ENCODE measurements around the gene ZNF175.
A peak's percentile ranks its signal among the peaks of the same experiment; 100 is the strongest.

The ZNF175 gene

DNA sequence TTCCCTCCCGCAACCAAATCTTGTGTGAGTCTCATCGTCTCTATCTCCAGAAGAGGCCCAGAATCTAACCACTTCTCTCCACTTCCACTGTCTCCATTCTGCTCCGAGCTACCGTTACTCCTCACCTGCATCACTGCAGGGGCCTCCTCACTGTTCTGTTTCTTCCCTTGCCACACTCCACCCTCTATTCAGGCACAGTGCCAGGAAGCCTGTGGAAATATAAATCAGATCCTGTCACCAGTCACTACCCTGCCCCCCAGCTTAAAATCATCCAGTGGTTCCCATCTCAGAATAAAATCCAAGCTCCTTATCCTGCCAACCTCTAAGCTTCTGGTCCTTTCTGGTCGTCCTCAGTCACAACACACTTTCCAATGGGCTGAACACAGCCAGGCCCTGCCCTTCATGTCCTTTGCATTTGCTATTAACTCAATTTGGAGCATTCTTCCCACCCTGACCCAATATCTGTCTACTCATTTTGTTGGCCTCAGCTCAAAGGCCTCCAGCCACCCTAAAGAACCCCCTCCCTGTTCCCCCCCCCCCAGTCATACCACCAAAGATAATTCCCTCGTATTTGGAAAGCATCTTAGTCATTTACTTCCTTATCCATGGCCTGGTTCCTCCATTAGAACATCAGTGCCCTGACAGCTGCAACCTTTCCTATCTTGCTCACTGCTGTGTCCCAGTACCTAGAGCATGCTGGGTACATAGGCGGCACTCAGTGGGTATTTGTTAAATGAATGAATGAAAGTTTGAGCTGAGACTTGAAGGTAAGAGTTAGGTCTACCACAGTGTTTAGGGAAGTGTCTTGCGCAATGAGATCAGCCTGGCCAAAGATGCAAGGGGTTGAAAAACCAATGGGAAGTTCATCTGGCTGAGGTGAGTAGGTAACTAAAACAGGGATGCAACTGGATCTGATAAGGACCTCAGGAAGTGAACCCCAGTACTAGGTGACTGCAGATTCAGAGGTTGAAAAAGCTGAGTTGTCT, 24.4 kb downstream of the ZNF175 start:
- H3K36me3 ChIP-seq (ENCODE audit: control insufficient read depth, insufficient read depth, low read length) = no peaks in the 10 kb centered on the region
- peaks cover 2% of the 10 kb centered on the region for H3K4me1 ChIP-seq (ENCODE audit: control insufficient read depth, insufficient read depth, low read length)
- peak overlapping the region; percentile 72 for H3K4me3 ChIP-seq (ENCODE audit: low read depth, low read length)
- H3K9ac ChIP-seq (ENCODE audit: low read depth, low read length) = no peak overlapping the region
- H3K9me3 ChIP-seq (ENCODE audit: control insufficient read depth, insufficient read depth, low read length) = no peaks in the 10 kb centered on the region
- peaks cover 14% of the 10 kb centered on the region for H3K27me3 ChIP-seq (ENCODE audit: control insufficient read depth, insufficient read depth, low read length)

DNA sequence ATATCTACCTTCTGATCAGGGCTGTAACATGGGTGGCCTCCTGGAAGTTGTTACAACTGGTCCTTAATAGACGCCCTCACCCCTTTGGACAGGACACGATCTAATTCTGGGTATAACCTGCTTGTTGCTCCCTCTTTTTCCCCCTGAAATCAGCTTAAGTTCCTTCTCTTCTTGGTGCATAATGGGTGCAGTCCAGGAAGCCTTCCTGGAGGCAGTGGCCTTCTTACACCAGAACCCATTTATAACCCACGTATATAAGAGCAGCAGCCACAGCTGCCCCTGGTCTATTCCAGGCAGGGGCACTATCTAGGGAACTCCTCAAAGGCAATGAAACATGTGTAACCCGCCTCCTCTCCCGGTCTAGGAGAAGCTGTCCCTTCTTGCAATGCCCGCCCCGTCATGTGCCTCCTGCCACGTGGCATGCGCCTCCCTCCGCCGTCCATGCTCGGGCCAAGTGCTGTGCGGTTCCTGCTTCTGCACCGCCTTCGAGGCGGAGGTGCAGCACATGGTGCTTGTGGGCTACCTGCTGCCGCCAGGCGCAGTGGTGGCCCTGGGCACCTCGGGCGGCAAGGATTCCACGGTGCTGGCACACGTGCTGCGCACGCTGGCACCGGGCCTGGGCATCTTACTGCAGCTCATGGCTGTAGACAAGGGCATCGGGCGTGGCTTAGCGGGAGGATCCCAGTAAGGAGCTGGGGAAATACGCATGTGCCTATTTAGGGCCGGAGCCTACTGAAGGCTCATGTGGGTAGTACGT, 27.3 kb downstream of the ZNF175 start:
- H3K27me3 ChIP-seq (ENCODE audit: control insufficient read depth, insufficient read depth, low read length) = peaks cover 24% of the 10 kb centered on the region

DNA sequence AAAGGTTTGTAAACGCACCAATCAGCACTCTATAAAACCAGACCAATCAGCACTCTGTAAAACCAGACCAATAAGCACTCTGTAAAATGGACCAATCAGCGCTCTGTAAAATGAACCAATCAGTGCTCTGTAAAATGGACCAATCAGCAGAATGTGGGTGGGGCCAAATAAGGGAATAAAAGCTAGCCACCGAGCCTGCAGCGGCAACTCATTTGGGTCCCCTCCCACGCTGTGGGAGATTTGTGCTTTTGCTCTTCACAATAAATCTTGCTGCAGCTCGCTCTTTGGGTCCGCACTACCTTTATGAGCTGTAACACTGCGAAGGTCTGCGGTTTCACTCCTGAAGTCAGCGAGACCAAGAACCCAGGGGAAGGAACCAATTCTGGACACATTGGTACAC, 28.0 kb downstream of the ZNF175 start:
- Histone ChIP-seq H3K9ac (ENCODE audit: low read depth, low read length) (no peak overlapping the region), H3K4me1 (ENCODE audit: control insufficient read depth, insufficient read depth, low read length) (peaks cover 2% of the 10 kb centered on the region), H3K27me3 (ENCODE audit: control insufficient read depth, insufficient read depth, low read length) (peaks cover 24% of the 10 kb centered on the region), H3K4me3 (ENCODE audit: low read depth, low read length) (no peak overlapping the region), H3K36me3 (ENCODE audit: control insufficient read depth, insufficient read depth, low read length) (no peaks in the 10 kb centered on the region), H3K9me3 (ENCODE audit: control insufficient read depth, insufficient read depth, low read length) (no peaks in the 10 kb centered on the region)

More for the DNA sequence above, 27.3 kb downstream of the ZNF175 start:
- peaks cover 2% of the 10 kb centered on the region for H3K4me1 ChIP-seq (ENCODE audit: control insufficient read depth, insufficient read depth, low read length)
- no peaks in the 10 kb centered on the region for H3K36me3 ChIP-seq (ENCODE audit: control insufficient read depth, insufficient read depth, low read length)
- H3K9me3 ChIP-seq (ENCODE audit: control insufficient read depth, insufficient read depth, low read length) = no peaks in the 10 kb centered on the region
- no peak overlapping the region for H3K9ac ChIP-seq (ENCODE audit: low read depth, low read length)
- no peak overlapping the region for H3K4me3 ChIP-seq (ENCODE audit: low read depth, low read length)

DNA sequence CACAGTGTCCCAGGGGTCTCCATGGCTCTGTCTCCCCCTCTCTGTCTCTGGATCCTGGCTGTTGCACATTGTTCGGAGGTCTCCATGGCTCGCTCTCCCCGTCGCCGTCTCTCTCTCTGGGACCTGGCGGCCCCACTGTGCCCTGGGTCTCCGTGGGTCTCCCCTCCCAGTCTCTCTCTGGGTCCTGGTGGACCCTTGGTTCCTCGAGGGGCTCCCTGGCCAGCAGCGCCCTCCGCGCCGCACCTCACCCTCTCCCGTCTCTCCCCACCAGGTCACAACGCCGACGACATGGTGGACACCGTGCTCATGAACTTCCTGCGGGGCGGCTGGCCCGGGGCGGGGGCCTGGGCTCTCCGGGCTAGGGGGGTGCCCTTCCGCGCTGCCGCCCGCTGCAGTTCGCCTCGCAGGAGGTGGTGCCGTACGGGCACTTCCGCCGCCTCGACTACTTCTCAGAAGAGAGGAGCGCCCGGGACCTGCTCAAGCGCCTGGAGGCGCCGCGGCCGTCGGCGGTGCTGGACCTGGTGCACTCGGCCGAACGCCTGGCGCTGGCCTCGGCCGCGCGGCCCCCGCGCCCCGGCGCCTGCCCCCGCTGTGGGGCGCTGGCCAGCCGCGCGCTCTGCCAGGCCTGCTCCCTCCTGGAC, 30.0 kb downstream of the ZNF175 start:
- no peak overlapping the region for H3K9ac ChIP-seq (ENCODE audit: low read depth, low read length)
- no peak overlapping the region for H3K4me3 ChIP-seq (ENCODE audit: low read depth, low read length)
- H3K9me3 ChIP-seq (ENCODE audit: control insufficient read depth, insufficient read depth, low read length) = no peaks in the 10 kb centered on the region
- no peaks in the 10 kb centered on the region for H3K4me1 ChIP-seq (ENCODE audit: control insufficient read depth, insufficient read depth, low read length)
- no peaks in the 10 kb centered on the region for H3K36me3 ChIP-seq (ENCODE audit: control insufficient read depth, insufficient read depth, low read length)
- H3K27me3 ChIP-seq (ENCODE audit: control insufficient read depth, insufficient read depth, low read length) = peaks cover 22% of the 10 kb centered on the region

DNA sequence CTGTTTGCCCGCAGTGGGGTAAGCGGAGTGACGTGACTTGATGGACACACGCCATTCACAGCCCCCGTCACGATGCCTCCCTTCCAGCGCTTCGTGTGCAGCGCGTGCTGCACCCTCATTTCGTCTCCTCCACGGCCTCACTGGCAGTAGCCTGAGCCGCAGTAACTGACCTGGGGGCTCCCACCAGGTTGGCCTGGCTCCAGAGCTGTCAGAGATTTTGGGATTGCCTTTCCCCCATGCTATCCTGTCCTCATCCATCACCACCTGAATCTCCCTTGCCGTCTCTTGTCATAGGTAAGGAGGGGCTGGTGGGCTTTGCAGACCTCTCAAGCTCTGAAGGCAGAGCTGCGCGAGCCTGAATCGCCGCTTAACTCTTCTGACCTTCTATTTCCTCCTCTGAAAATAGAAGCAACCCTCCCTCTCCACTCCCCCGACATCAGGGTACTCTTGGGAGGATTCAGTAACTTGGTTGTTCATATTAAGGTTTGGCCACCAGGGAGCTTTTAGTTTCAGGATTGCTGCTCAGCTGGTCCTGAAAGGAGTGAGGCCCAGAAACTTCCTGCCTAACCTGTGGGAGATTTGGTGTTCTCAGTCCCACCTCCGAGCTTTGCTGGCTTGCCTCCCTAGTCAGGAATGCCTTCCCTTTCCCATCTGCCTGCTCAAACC, 31.2 kb downstream of the ZNF175 start:
- Histone ChIP-seq H3K9me3 (ENCODE audit: control insufficient read depth, insufficient read depth, low read length) (no peaks in the 10 kb centered on the region), H3K4me3 (ENCODE audit: low read depth, low read length) (no peak overlapping the region), H3K4me1 (ENCODE audit: control insufficient read depth, insufficient read depth, low read length) (no peaks in the 10 kb centered on the region), H3K9ac (ENCODE audit: low read depth, low read length) (no peak overlapping the region), H3K36me3 (ENCODE audit: control insufficient read depth, insufficient read depth, low read length) (no peaks in the 10 kb centered on the region), H3K27me3 (ENCODE audit: control insufficient read depth, insufficient read depth, low read length) (peaks cover 21% of the 10 kb centered on the region)

DNA sequence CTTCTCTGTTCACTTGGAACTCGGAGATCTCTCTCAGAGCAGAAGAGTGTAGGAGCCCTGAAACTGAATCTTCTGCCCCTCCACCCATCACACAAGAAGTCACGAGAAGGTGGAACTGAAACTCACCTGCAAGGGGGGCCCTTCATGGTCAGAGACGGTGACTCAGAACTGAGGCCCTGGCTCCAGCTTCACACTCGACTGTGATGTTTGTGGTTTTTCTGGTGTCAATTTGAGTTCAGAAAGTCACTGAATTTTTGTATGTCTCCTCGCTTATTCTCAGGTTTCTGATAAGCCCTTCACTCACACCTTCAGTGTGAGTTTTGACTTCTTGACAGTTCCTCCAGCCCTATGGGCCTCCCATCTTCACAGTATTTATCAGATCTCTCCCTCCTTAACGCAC, 36.0 kb downstream of the ZNF175 start:
- Histone ChIP-seq H3K36me3 (ENCODE audit: control insufficient read depth, insufficient read depth, low read length) (no peaks in the 10 kb centered on the region), H3K4me1 (ENCODE audit: control insufficient read depth, insufficient read depth, low read length) (no peaks in the 10 kb centered on the region), H3K27me3 (ENCODE audit: control insufficient read depth, insufficient read depth, low read length) (peaks cover 5% of the 10 kb centered on the region), H3K9ac (ENCODE audit: low read depth, low read length) (no peak overlapping the region), H3K9me3 (ENCODE audit: control insufficient read depth, insufficient read depth, low read length) (no peaks in the 10 kb centered on the region), H3K4me3 (ENCODE audit: low read depth, low read length) (no peak overlapping the region)

DNA sequence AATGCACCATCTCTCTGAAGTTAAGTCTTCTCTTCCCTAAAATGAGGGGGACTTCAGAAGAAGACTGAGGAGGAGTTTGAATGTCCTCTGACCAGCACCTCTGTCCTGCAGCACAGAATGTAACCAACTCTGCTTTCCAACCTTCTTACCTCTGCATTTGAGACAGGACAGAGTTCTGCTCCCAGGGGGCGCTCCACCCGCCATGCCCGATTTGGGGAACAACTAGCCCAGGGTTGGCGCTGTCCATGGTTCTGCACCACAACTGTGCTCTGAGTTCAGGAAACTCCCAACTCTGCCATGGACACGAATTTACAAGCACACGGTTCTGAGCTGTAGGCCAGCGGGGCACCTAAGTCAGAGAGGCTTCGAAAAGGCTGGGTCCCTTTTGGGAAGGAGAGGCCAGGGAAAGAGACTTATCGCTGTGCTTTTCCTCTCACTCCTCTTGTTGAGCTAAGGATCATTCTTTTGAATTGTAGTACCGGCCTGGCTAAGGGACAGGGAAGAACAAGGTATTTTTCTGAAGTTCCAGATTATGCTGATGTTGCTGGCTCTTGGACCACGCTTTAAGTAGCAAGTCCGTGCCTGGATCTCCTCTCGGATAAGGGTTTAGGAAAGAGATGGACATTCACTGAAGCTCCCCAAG, 37.0 kb downstream of the ZNF175 start:
- Histone ChIP-seq H3K9ac (ENCODE audit: low read depth, low read length) (no peak overlapping the region), H3K9me3 (ENCODE audit: control insufficient read depth, insufficient read depth, low read length) (no peaks in the 10 kb centered on the region), H3K36me3 (ENCODE audit: control insufficient read depth, insufficient read depth, low read length) (no peaks in the 10 kb centered on the region), H3K4me1 (ENCODE audit: control insufficient read depth, insufficient read depth, low read length) (no peaks in the 10 kb centered on the region), H3K27me3 (ENCODE audit: control insufficient read depth, insufficient read depth, low read length) (peaks cover 6% of the 10 kb centered on the region), H3K4me3 (ENCODE audit: low read depth, low read length) (no peak overlapping the region)

DNA sequence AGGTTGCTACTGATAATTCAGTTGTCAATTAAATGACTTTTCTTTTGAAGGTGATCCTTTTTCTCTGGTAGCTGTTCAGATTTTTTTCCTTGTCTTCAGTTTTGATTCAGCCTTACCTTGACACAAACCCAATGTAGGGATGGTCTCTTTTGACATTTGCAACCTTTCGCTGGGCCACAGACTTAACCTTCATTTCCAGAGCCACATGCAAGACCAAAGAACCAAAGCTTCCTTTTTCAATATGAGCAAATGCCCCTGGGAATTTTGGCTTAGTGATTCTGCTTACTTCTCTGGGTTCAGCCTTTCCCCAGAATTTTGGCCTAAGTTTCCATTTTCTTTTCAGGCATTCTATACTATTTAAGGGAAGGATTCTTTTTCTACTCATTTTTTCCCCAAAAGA, 39.5 kb downstream of the ZNF175 start:
- H3K9me3 ChIP-seq (ENCODE audit: control insufficient read depth, insufficient read depth, low read length) = no peaks in the 10 kb centered on the region
- H3K27me3 ChIP-seq (ENCODE audit: control insufficient read depth, insufficient read depth, low read length) = peaks cover 4% of the 10 kb centered on the region
- no peak overlapping the region for H3K4me3 ChIP-seq (ENCODE audit: low read depth, low read length)
- no peaks in the 10 kb centered on the region for H3K36me3 ChIP-seq (ENCODE audit: control insufficient read depth, insufficient read depth, low read length)
- H3K9ac ChIP-seq (ENCODE audit: low read depth, low read length) = no peak overlapping the region
- H3K4me1 ChIP-seq (ENCODE audit: control insufficient read depth, insufficient read depth, low read length) = no peaks in the 10 kb centered on the region

DNA sequence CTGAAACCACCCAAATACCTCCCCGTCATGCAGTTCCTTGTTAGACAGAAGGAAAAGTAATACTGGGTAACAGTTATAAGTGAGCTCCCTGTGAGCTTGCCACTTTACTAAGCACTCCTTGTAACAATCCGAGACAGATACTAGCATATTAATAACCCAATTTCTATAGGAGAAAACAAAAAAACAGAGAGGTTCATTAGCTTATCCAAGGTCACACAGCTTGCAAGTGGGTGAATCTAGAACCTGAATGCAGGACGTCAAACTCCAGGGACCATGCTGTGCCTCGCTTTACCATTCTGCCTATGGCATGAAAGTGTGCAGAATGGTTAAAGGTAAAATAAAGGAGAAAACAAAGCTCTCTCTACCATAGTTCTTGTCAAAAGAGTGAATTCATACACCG, 43.7 kb downstream of the ZNF175 start:
- Histone ChIP-seq H3K36me3 (ENCODE audit: control insufficient read depth, insufficient read depth, low read length) (no peaks in the 10 kb centered on the region), H3K9ac (ENCODE audit: low read depth, low read length) (no peak overlapping the region), H3K27me3 (ENCODE audit: control insufficient read depth, insufficient read depth, low read length) (peaks cover 3% of the 10 kb centered on the region), H3K9me3 (ENCODE audit: control insufficient read depth, insufficient read depth, low read length) (no peaks in the 10 kb centered on the region), H3K4me1 (ENCODE audit: control insufficient read depth, insufficient read depth, low read length) (no peaks in the 10 kb centered on the region), H3K4me3 (ENCODE audit: low read depth, low read length) (no peak overlapping the region)

DNA sequence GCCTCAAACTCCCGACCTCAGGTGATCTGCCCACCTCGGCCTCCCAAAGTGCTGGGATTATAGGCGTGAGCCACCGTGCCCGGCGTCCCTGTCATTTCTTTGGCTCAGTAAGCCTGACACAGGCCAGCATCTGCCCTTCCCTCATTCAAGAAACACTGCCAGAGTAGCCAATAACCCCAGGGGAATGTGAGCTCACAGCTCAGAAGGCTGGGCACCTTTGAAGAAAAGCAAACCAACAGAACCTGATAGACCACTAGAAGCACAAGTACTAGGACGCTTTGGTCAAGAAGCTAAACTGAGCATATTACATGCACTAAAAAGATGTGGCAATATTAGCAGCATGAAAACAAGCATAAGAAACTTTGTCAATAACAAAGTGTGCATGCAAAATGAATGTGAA, 44.9 kb downstream of the ZNF175 start:
- no peaks in the 10 kb centered on the region for H3K36me3 ChIP-seq (ENCODE audit: control insufficient read depth, insufficient read depth, low read length)
- no peak overlapping the region for H3K9ac ChIP-seq (ENCODE audit: low read depth, low read length)
- no peaks in the 10 kb centered on the region for H3K4me1 ChIP-seq (ENCODE audit: control insufficient read depth, insufficient read depth, low read length)
- peaks cover 3% of the 10 kb centered on the region for H3K27me3 ChIP-seq (ENCODE audit: control insufficient read depth, insufficient read depth, low read length)
- H3K4me3 ChIP-seq (ENCODE audit: low read depth, low read length) = no peak overlapping the region
- H3K9me3 ChIP-seq (ENCODE audit: control insufficient read depth, insufficient read depth, low read length) = no peaks in the 10 kb centered on the region

DNA sequence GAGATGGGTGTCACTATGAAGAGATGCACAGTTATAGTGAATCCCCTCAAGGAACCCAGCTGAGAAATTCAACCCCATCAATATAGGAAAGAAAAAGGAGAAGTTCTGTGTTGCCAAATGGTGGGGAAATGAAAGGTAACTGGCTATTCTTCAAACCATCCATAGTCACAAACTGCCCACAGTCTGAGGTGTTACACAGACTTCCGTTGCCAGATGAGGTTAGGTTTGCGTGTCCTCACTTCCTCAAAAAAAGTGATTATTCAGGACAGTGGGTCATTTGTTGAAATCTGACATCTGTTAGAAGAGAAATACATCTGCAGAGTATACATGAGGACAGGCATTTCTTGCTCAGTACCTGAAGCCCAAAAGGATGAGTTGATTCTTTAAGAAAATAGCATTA, 50.1 kb downstream of the ZNF175 start:
- no peak overlapping the region for H3K9ac ChIP-seq (ENCODE audit: low read depth, low read length)
- no peak overlapping the region for H3K4me3 ChIP-seq (ENCODE audit: low read depth, low read length)
- no peaks in the 10 kb centered on the region for H3K9me3 ChIP-seq (ENCODE audit: control insufficient read depth, insufficient read depth, low read length)
- H3K36me3 ChIP-seq (ENCODE audit: control insufficient read depth, insufficient read depth, low read length) = no peaks in the 10 kb centered on the region
- H3K27me3 ChIP-seq (ENCODE audit: control insufficient read depth, insufficient read depth, low read length) = no peaks in the 10 kb centered on the region
- no peaks in the 10 kb centered on the region for H3K4me1 ChIP-seq (ENCODE audit: control insufficient read depth, insufficient read depth, low read length)

Data from iPS-15b (cell line).